Measurements from ENCODE around the gene SKIDA1. TPM values are rescaled to one million over a fixed set of nuclear protein-coding genes. Genes with fewer than 3 reads are reported as not detected.

Gene SKIDA1
- total RNA-seq, 6 donors from 2014 or later: under 0.01 to 1.6 (median 0.86) TPM

DNA sequence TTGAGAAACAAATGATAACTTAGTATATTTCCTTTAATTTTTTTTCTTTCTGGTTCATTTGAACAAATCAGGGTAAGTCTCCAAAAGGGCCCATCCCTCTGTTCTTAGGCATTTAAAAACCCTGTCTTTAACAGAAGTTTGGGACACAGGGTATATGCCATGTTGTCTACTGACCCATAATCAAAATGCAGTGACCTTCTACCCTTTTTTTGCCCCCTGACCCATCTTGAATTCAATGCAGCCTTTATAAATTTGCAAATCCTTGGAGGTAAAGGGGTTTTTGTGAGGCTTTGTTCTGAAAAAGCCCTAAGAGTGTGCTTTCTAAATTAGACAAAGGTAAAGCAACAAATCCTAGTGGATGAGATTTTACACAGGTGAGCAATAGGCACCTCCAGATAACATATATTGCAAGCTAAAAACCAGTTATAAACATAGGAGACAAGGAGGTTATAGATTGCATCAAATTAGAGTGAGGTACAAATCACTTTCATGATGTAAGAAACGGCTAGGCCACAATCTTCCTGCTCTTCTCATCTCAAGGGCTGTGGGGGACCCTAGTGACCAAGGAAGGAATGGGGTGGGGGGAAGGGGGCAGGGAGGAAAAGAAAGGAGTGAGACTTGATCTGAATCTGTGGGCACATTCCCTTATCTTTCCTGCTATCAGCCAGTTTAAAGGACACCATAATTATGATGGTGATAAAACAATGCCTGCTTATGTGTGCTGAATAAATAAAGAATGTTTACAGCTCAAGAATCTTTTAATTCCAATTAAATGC, 2.7 kb downstream of the SKIDA1 start:
- DNase-seq (no peak), ATAC-seq (ENCODE audit: low FRiP score in 2 of 2) (no peak)
- 53 to 90% methylated on average over 1 of the region's 1 CpG for WGBS, 2 donors
- Histone ChIP-seq H3K27ac (no peak overlapping the region), H3K9me3 (no peaks in the 10 kb centered on the region), H3K4me1 (peaks cover 9 to 29% (median 17%) of the 10 kb centered on the region in 4 donors), H3K27me3 (peaks cover 0 to 8% (median 2%) of the 10 kb centered on the region in 4 donors), H3K36me3 (no peaks in the 10 kb centered on the region), H3K4me3 (no peak overlapping the region)
- TF ChIP-seq POLR2AphosphoS5 (IDR thresholded peaks at IDR 0.05) (no peak), EP300 (IDR thresholded peaks at IDR 0.05) (no peak), POLR2A (IDR thresholded peaks at IDR 0.05) (no peak)
- TF ChIP-seq, protein P1, sequence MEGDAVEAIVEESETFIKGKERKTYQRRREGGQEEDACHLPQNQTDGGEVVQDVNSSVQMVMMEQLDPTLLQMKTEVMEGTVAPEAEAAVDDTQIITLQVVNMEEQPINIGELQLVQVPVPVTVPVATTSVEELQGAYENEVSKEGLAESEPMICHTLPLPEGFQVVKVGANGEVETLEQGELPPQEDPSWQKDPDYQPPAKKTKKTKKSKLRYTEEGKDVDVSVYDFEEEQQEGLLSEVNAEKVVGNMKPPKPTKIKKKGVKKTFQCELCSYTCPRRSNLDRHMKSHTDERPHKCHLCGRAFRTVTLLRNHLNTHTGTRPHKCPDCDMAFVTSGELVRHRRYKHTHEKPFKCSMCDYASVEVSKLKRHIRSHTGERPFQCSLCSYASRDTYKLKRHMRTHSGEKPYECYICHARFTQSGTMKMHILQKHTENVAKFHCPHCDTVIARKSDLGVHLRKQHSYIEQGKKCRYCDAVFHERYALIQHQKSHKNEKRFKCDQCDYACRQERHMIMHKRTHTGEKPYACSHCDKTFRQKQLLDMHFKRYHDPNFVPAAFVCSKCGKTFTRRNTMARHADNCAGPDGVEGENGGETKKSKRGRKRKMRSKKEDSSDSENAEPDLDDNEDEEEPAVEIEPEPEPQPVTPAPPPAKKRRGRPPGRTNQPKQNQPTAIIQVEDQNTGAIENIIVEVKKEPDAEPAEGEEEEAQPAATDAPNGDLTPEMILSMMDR (IDR thresholded peaks at IDR 0.05): no peak

DNA sequence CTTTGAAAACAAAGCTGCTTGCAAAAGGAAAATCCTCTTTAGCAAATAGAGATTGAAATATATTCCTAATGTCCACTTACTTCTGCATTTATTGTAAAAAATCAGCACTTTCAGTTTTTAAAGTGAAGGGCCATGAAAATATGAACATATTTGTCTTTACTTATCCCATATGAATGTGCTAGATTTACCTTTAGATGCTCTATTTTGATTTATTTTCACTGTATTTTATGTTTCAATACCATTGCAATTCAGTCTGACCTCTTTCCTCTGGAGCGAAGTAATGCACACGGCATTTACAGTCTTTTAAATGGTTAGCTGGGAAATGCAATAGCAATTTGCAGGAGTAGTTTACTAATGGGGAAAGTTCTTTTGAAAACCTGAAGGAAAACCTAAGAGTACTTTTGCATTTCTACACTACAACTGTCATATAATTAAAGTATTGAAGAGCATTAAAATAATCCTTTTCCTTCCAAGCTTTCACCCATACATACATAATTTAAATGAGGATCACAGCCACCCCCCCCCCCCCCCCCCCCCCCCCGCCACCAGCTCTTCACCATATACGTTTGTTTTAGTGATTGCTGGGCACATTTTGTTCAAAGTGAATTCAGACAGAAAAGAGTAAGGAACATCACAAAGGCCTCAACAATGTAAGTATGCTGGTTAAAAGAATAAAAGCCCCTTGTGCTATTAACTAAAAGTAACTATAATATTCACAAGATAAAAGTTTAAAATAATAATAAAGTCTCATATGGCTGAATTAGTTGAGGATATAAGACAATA, 3.5 kb downstream of the SKIDA1 start:
- ATAC-seq (ENCODE audit: low FRiP score in 2 of 2) (no peak), DNase-seq (no peak)
- Histone ChIP-seq H3K4me1 (peaks cover 12 to 34% (median 21%) of the 10 kb centered on the region in 4 donors), H3K27ac (no peak overlapping the region), H3K27me3 (peaks cover 0 to 8% (median 2%) of the 10 kb centered on the region in 4 donors), H3K4me3 (no peak overlapping the region), H3K9me3 (no peaks in the 10 kb centered on the region), H3K36me3 (no peaks in the 10 kb centered on the region)
- WGBS, 2 donors: 74 to 81% methylated on average over 4 of the region's 4 CpGs
- TF ChIP-seq EP300 (IDR thresholded peaks at IDR 0.05): no peak
- TF ChIP-seq POLR2A (IDR thresholded peaks at IDR 0.05): no peak
- TF ChIP-seq, protein P1 (IDR thresholded peaks at IDR 0.05): no peak
- no peak for TF ChIP-seq POLR2AphosphoS5 (IDR thresholded peaks at IDR 0.05)

DNA sequence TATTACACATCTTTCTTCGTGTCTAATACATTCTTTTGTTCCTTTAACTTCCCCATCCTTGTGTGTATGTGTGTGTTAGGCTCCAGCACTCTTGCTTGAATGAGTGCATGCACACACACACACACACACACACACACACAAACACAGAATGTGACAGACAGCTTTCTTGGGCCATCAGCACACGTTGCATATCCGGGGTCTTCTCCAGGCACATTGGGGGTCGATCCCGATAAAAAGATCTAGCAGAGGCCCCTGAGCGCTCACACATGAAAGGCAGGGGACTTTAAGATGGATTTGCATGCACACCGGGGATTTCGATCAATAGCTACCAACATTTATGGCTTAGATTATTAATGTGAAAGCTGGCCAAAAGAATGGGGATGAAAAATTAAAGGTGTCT, 4.5 kb downstream of the SKIDA1 start:
- peaks cover 0 to 11% (median 5%) of the 10 kb centered on the region in 4 donors for H3K27me3 ChIP-seq
- peaks cover 15 to 41% (median 25%) of the 10 kb centered on the region in 4 donors for H3K4me1 ChIP-seq
- no peak overlapping the region for H3K4me3 ChIP-seq
- no peak for TF ChIP-seq POLR2AphosphoS5 (IDR thresholded peaks at IDR 0.05)
- TF ChIP-seq, protein P1 (IDR thresholded peaks at IDR 0.05): no peak
- peak overlapping the region in 1 of 4 donors; percentile 80 for H3K27ac ChIP-seq
- no peak for DNase-seq
- H3K36me3 ChIP-seq: no peaks in the 10 kb centered on the region
- H3K9me3 ChIP-seq: no peaks in the 10 kb centered on the region
- ATAC-seq (ENCODE audit: low FRiP score in 2 of 2): no peak
- WGBS, 2 donors: 78% methylated on average over 8 of the region's 8 CpGs

DNA sequence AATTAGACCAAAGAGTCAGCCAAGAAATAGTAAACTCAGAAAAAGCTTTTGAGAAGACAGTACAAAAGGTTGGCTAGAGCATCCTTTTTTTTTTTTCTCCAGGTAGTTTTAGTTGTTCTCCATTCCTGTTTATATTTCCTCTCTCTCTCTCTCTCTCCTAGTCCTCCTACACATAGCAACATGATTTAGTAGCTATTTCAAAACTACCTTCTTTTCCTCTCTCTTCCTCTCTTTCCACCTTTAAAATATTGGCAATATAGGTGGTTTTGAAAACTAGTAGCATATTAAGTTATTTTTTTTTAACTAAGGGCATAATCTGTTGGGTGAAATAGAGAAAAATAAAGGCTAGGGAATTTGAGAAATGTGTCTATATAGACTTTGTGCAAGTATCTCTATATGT, 5.0 kb downstream of the SKIDA1 start:
- Histone ChIP-seq H3K27ac (peak overlapping the region; percentile 24 to 83 (median 67)), H3K27me3 (peaks cover 0 to 15% (median 6%) of the 10 kb centered on the region in 4 donors)

DNA sequence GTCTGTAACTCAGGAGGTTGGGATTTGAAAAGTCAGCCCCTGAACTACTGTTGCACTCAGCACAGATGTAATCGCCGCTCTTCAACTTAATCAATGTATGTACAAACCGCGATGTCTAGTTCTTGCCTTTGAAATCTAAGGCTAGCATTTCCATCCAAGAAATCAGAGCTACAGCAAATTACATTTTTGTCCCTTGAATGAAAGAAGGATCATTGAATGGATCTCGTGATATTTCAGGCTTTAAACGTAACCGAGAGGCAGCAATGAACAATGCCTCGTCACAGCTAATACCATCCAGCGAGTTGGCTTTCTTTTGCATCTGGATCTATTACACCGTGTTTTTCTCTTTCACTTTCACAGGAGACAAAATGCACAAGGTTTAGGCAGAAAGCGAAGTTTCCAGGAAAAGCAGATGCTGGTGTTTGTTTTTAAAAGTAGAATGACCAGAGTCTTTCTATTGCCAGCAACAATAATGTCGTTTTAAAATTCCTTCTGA, 5.5 kb downstream of the SKIDA1 start:
- Histone ChIP-seq H3K36me3 (no peaks in the 10 kb centered on the region), H3K4me1 (peaks cover 18 to 50% (median 29%) of the 10 kb centered on the region in 4 donors), H3K27me3 (peaks cover 0 to 15% (median 6%) of the 10 kb centered on the region in 4 donors), H3K4me3 (peak overlapping the region in 3 of 4 donors; percentile 52 to 67 (median 53)), H3K9me3 (no peaks in the 10 kb centered on the region), H3K27ac (peak overlapping the region; percentile 24 to 83 (median 67))
- ATAC-seq (ENCODE audit: low FRiP score in 2 of 2) (peak in 1 of 2 donors; percentile 27), DNase-seq (no peak)
- TF ChIP-seq EP300 (IDR thresholded peaks at IDR 0.05): no peak
- TF ChIP-seq POLR2AphosphoS5 (IDR thresholded peaks at IDR 0.05): peak in 1 of 2 donors; percentile 34
- no peak for TF ChIP-seq POLR2A (IDR thresholded peaks at IDR 0.05)
- TF ChIP-seq, protein P1 (IDR thresholded peaks at IDR 0.05): no peak
- 5 to 6% methylated on average over 12 of the region's 12 CpGs for WGBS, 2 donors

More for the DNA sequence above, 5.0 kb downstream of the SKIDA1 start:
- DNase-seq (no peak), ATAC-seq (ENCODE audit: low FRiP score in 2 of 2) (no peak)
- no peaks in the 10 kb centered on the region for H3K36me3 ChIP-seq
- H3K4me1 ChIP-seq: peaks cover 18 to 45% (median 28%) of the 10 kb centered on the region in 4 donors
- no peak for TF ChIP-seq POLR2AphosphoS5 (IDR thresholded peaks at IDR 0.05)
- TF ChIP-seq EP300 (IDR thresholded peaks at IDR 0.05): no peak
- H3K4me3 ChIP-seq: peak overlapping the region in 3 of 4 donors; percentile 52 to 67 (median 53)
- H3K9me3 ChIP-seq: no peaks in the 10 kb centered on the region
